Kidney epithelial cell (primary cell): ENCODE data around the gene PRTN3. TPM values are rescaled to one million over a fixed set of nuclear protein-coding genes. Genes with fewer than 3 reads are reported as not detected.

Experiments
- DNase-seq: peaks from one replicate; pipeline ENCODE4 v3.0.0-alpha.2; 2010; ENCODE audit warnings: low read depth
- H3K27me3 ChIP-seq: 2 replicates; pipeline ENCODE4 v1.6.0; 2011; ENCODE audit warnings: low read length; ENCODE audit not compliant: control insufficient read depth, insufficient read depth
- H3K36me3 ChIP-seq: 2 replicates; pipeline ENCODE4 v1.5.1; 2011; ENCODE audit warnings: low read length; ENCODE audit not compliant: control insufficient read depth, insufficient read depth
- H3K4me3 ChIP-seq: 2 replicates; pipeline ENCODE4 v1.5.1; 2011; ENCODE audit warnings: low read depth, mild to moderate bottlenecking, control low read depth, low read length
- CTCF ChIP-seq: IDR thresholded peaks from 2 replicates; pipeline ENCODE4 v1.5.1; 2011; ENCODE audit warnings: mild to moderate bottlenecking, moderate library complexity, low read length, control low read depth, inconsistent platforms; ENCODE audit not compliant: insufficient read depth, poor library complexity, severe bottlenecking
- total RNA-seq: library from RNA; depleted of rRNA; stranded (reverse); fragments of >200 nt; gene quantifications from 2 replicates; pipeline ENCODE4 v1.2.3, GENCODE V29; 2015

The PRTN3 gene
- total RNA-seq, 1 donor from 2014 or later, result not detected

GRCh38 chr19:806815-807421 is 33.9 kb upstream of the PRTN3 start:
- peaks cover 8% of the 10 kb centered on the region for H3K36me3 ChIP-seq
- no peaks in the 10 kb centered on the region for H3K27me3 ChIP-seq
- H3K4me3 ChIP-seq, result no peak overlapping the region
- no peak for TF ChIP-seq CTCF
- DNase-seq, result no peak

- Histone ChIP-seq H3K27me3 (no peaks in the 10 kb centered on the region), H3K4me3 (no peak overlapping the region), H3K36me3 (peaks cover 8% of the 10 kb centered on the region)
- DNase-seq, result no peak
- TF ChIP-seq CTCF, result no peak
Observed at GRCh38 chr19:807627-808422, 33.0 kb upstream of the PRTN3 start.

- H3K36me3 ChIP-seq, result peaks cover 8% of the 10 kb centered on the region
- H3K4me3 ChIP-seq, result no peak overlapping the region
- DNase-seq, result no peak
Observed at GRCh38 chr19:808423-808775, 32.4 kb upstream of the PRTN3 start.

GRCh38 chr19:810077-810855 is 30.5 kb upstream of the PRTN3 start:
- no peak for DNase-seq
- Histone ChIP-seq H3K27me3 (no peaks in the 10 kb centered on the region), H3K36me3 (peaks cover 4% of the 10 kb centered on the region), H3K4me3 (no peak overlapping the region)
- no peak for TF ChIP-seq CTCF

More at GRCh38 chr19:808423-808775, 32.4 kb upstream of the PRTN3 start:
- H3K27me3 ChIP-seq, result no peaks in the 10 kb centered on the region
- no peak for TF ChIP-seq CTCF

GRCh38 chr19:810883-811489 is 29.8 kb upstream of the PRTN3 start:
- Histone ChIP-seq H3K4me3 (no peak overlapping the region), H3K36me3 (peaks cover 4% of the 10 kb centered on the region), H3K27me3 (no peaks in the 10 kb centered on the region)
- TF ChIP-seq CTCF, result no peak
- DNase-seq, result no peak
